Fibroblast of villous mesenchyme (primary cell): ENCODE measurements around the gene SGMS1. TPM values are rescaled to one million over a fixed set of nuclear protein-coding genes. Genes with fewer than 3 reads are reported as not detected.

Experiments
- DNase-seq: peaks from one replicate; pipeline ENCODE4 v3.0.0-alpha.2; 2010; ENCODE audit warnings: low read depth
- H3K4me3 ChIP-seq: 2 replicates; pipeline ENCODE4 v1.5.1; 2011; ENCODE audit warnings: low read depth, mild to moderate bottlenecking, low read length
- CTCF ChIP-seq: IDR thresholded peaks from 2 replicates; pipeline ENCODE4 v1.5.1; 2012; ENCODE audit warnings: low read depth, mild to moderate bottlenecking, low read length; ENCODE audit not compliant: insufficient read depth
- total RNA-seq: library from RNA; depleted of rRNA; stranded (reverse); fragments of >200 nt; gene quantifications from 2 replicates; pipeline ENCODE4 v1.2.3, GENCODE V29; 2012

SGMS1 gene
- total RNA-seq, 1 donor: 57.9 TPM

- no peak for DNase-seq
- no peak overlapping the region for H3K4me3 ChIP-seq
- no peak for TF ChIP-seq CTCF
Observed at GRCh38 chr10:50601974-50602373, 21.8 kb downstream of the SGMS1 start.

GRCh38 chr10:50600831-50601477, 22.8 kb downstream of the SGMS1 start:
- H3K4me3 ChIP-seq: no peak overlapping the region
- DNase-seq: peak; percentile 36
- no peak for TF ChIP-seq CTCF

GRCh38 chr10:50600286-50600685, 23.5 kb downstream of the SGMS1 start:
- DNase-seq: no peak
- no peak overlapping the region for H3K4me3 ChIP-seq
- TF ChIP-seq CTCF: no peak

- no peak overlapping the region for H3K4me3 ChIP-seq
- no peak for TF ChIP-seq CTCF
- DNase-seq: no peak
Observed at GRCh38 chr10:50596897-50597296, 26.9 kb downstream of the SGMS1 start.

- no peak for DNase-seq
- TF ChIP-seq CTCF: no peak
- no peak overlapping the region for H3K4me3 ChIP-seq
Observed at GRCh38 chr10:50596456-50596855, 27.3 kb downstream of the SGMS1 start.

- no peak overlapping the region for H3K4me3 ChIP-seq
- no peak for DNase-seq
- TF ChIP-seq CTCF: no peak
Observed at GRCh38 chr10:50595785-50596184, 28.0 kb downstream of the SGMS1 start.
